Measurements from ENCODE around the gene ASGR1.

ASGR1 gene

GRCh38 chr17:7177954-7178477 is 1.2 kb downstream of the ASGR1 start:
- H3K27ac ChIP-seq (ENCODE audit: low read depth, low read length), result no peak overlapping the region
- no peak overlapping the region for H3K23ac ChIP-seq (ENCODE audit: low read length)
- WGBS (ENCODE audit: extremely low coverage, insufficient coverage, low lambda C conversion rate), result no CpG with 5 or more reads among the region's 18 CpGs
- no peak overlapping the region for H2BK120ac ChIP-seq (ENCODE audit: low read depth, low read length)
- peak overlapping the region; percentile 72 for H3K4me2 ChIP-seq (ENCODE audit: low read length)
- peak overlapping the region; percentile 8 for H3K4me3 ChIP-seq (ENCODE audit: low read length)
- no peak overlapping the region for H2BK15ac ChIP-seq (replicated peaks; ENCODE audit: low read depth)
- peak overlapping the region; percentile 73 for H3K56ac ChIP-seq (ENCODE audit: low read length)
- H3K79me2 ChIP-seq (ENCODE audit: control insufficient read depth, insufficient read depth, low read length), result no peaks in the 10 kb centered on the region
- no peaks in the 10 kb centered on the region for H3K36me3 ChIP-seq (ENCODE audit: control insufficient read depth, insufficient read depth, low read length)
- H3K18ac ChIP-seq (ENCODE audit: low read length), result no peak overlapping the region
- peak overlapping the region; percentile 58 for H3K9ac ChIP-seq (ENCODE audit: low read length)
- DNase-seq, result peak; percentile 72
- no peaks in the 10 kb centered on the region for H3K4me1 ChIP-seq (ENCODE audit: control insufficient read depth, low read depth, low read length)
- no peaks in the 10 kb centered on the region for H3K27me3 ChIP-seq (ENCODE audit: insufficient read depth, low read length, poor library complexity)
- no peak overlapping the region for H3K4ac ChIP-seq (ENCODE audit: low read depth, low read length)
- H2AK5ac ChIP-seq (ENCODE audit: low read length), result no peak overlapping the region
- H2BK5ac ChIP-seq (ENCODE audit: low read length), result no peak overlapping the region
- H4K8ac ChIP-seq (ENCODE audit: low read depth, low read length), result no peak overlapping the region
- no peaks in the 10 kb centered on the region for H3K79me1 ChIP-seq (ENCODE audit: low read length)
- no peak overlapping the region for H4K5ac ChIP-seq (ENCODE audit: low read length)

DNA sequence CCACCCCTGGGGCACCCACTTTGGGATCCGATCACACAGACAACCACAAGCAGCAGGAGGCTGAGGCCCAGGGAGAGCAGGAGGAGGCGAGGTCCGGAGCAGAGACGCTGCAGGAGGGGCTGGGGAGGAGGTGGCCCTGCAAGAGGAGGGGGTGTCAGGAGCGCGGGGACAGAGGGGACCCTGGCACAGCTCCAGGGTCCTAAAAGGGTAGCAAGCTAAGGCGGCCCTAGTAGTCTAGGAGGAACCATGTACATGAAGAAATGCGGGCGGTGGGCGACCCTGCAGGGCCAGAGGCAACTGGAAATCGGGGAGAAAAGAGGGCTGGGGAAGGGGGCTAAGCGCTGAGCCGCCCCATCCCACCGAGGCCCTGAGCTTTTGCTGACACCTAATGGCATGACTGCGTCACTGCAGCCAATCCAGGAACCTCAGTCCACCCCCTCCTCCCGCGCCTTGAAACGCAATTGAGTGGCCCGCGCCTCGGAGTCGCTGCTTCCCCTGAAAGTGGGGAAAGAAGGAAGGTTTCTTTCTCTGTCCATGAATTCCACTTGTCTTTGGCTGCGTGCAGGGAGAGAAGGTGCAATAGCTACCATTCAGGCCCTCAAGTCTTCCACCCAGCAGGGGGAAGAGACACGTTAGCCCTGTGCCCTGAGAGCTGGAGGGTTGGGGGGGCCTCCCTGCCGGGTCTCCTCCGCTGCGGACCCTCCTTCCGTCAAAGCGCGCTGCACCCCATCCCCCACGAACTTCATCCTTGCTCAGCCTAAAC is 1.8 kb downstream of the ASGR1 start:
- H2BK120ac ChIP-seq (ENCODE audit: low read depth, low read length), result no peak overlapping the region
- H3K79me1 ChIP-seq (ENCODE audit: low read length), result no peaks in the 10 kb centered on the region
- no peaks in the 10 kb centered on the region for H3K27me3 ChIP-seq (ENCODE audit: insufficient read depth, low read length, poor library complexity)
- no peak overlapping the region for H3K4ac ChIP-seq (ENCODE audit: low read depth, low read length)
- no peak overlapping the region for H2AK5ac ChIP-seq (ENCODE audit: low read length)
- peak overlapping the region; percentile 79 for H3K4me2 ChIP-seq (ENCODE audit: low read length)
- H4K8ac ChIP-seq (ENCODE audit: low read depth, low read length), result no peak overlapping the region
- H2BK15ac ChIP-seq (replicated peaks; ENCODE audit: low read depth), result no peak overlapping the region
- H3K36me3 ChIP-seq (ENCODE audit: control insufficient read depth, insufficient read depth, low read length), result no peaks in the 10 kb centered on the region
- peak; percentile 85 for DNase-seq
- H3K4me1 ChIP-seq (ENCODE audit: control insufficient read depth, low read depth, low read length), result no peaks in the 10 kb centered on the region
- no peak overlapping the region for H3K23ac ChIP-seq (ENCODE audit: low read length)
- H3K56ac ChIP-seq (ENCODE audit: low read length), result peak overlapping the region; percentile 73
- no peaks in the 10 kb centered on the region for H3K79me2 ChIP-seq (ENCODE audit: control insufficient read depth, insufficient read depth, low read length)
- no peak overlapping the region for H2BK5ac ChIP-seq (ENCODE audit: low read length)
- no peak overlapping the region for H3K18ac ChIP-seq (ENCODE audit: low read length)
- no peak overlapping the region for H4K5ac ChIP-seq (ENCODE audit: low read length)
- peak overlapping the region; percentile 8 for H3K4me3 ChIP-seq (ENCODE audit: low read length)
- H3K9ac ChIP-seq (ENCODE audit: low read length), result peak overlapping the region; percentile 58
- H3K27ac ChIP-seq (ENCODE audit: low read depth, low read length), result no peak overlapping the region
- no CpG with 5 or more reads among the region's 31 CpGs for WGBS (ENCODE audit: extremely low coverage, insufficient coverage, low lambda C conversion rate)

- no peaks in the 10 kb centered on the region for H3K4me1 ChIP-seq (ENCODE audit: control insufficient read depth, low read depth, low read length)
- no peak overlapping the region for H4K8ac ChIP-seq (ENCODE audit: low read depth, low read length)
- no peak overlapping the region for H2BK15ac ChIP-seq (replicated peaks; ENCODE audit: low read depth)
- peak overlapping the region; percentile 79 for H3K4me2 ChIP-seq (ENCODE audit: low read length)
- no peak overlapping the region for H2AK5ac ChIP-seq (ENCODE audit: low read length)
- H3K23ac ChIP-seq (ENCODE audit: low read length), result no peak overlapping the region
- H3K27ac ChIP-seq (ENCODE audit: low read depth, low read length), result no peak overlapping the region
- H3K18ac ChIP-seq (ENCODE audit: low read length), result no peak overlapping the region
- no peak overlapping the region for H2BK5ac ChIP-seq (ENCODE audit: low read length)
- no peak overlapping the region for H3K4me3 ChIP-seq (ENCODE audit: low read length)
- H3K79me2 ChIP-seq (ENCODE audit: control insufficient read depth, insufficient read depth, low read length), result no peaks in the 10 kb centered on the region
- H4K5ac ChIP-seq (ENCODE audit: low read length), result no peak overlapping the region
- H3K56ac ChIP-seq (ENCODE audit: low read length), result peak overlapping the region; percentile 73
- no peak overlapping the region for H3K4ac ChIP-seq (ENCODE audit: low read depth, low read length)
- WGBS (ENCODE audit: extremely low coverage, insufficient coverage, low lambda C conversion rate), result no CpG with 5 or more reads among the region's 17 CpGs
- no peaks in the 10 kb centered on the region for H3K36me3 ChIP-seq (ENCODE audit: control insufficient read depth, insufficient read depth, low read length)
- H3K79me1 ChIP-seq (ENCODE audit: low read length), result no peaks in the 10 kb centered on the region
- DNase-seq, result peak; percentile 33
- no peak overlapping the region for H2BK120ac ChIP-seq (ENCODE audit: low read depth, low read length)
- peak overlapping the region; percentile 58 for H3K9ac ChIP-seq (ENCODE audit: low read length)
- H3K27me3 ChIP-seq (ENCODE audit: insufficient read depth, low read length, poor library complexity), result no peaks in the 10 kb centered on the region
Measured at GRCh38 chr17:7176841-7177190, 2.4 kb downstream of the ASGR1 start.

DNA sequence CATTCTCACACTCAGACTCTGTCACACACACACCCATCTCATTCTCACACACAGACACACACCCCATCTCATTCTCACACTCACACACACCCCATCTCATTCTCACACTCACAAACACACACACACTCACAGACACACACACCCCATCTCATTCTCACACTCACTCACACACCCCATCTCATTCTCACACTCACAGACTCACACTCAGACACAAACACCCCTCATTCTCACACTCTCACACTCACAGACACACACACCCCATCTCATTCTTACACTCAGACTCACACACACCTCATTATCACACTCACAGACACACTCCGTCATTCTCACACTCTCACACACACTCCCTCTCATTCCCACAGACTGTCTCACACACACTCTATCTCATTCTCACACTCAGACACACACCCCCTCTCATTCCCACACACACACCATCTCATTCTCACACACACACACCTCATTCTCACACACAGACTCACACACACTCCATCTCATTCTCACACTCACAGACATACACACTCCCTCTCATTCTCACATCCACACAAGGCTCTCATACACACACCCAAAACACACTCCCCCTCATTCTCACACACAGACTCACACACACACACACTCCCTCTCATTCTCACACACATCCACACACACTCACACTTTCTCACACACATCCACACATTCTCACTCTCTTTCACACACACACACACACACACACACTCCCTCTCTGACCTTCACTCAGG is 2.9 kb downstream of the ASGR1 start:
- WGBS (ENCODE audit: extremely low coverage, insufficient coverage, low lambda C conversion rate), result 100% methylated on average over 1 of the region's 1 CpG
- H3K27ac ChIP-seq (ENCODE audit: low read depth, low read length), result no peak overlapping the region

DNA sequence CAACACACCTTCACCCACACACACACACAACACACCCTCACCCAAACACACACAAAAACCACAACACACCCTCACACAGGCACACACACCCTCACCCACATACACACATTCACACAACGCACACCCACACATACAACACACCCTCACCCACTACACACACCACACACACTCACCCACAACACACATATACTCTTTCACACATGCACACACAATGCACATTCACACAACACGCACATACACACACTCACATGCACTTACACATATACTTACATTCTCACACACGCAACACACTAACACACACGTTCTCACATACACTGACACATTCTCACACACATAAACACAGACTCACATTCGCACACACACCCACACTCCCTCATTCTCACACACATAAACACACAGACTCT is 3.8 kb downstream of the ASGR1 start:
- Histone ChIP-seq H2AK5ac (ENCODE audit: low read length) (no peak overlapping the region), H4K5ac (ENCODE audit: low read length) (no peak overlapping the region), H3K9ac (ENCODE audit: low read length) (no peak overlapping the region), H3K23ac (ENCODE audit: low read length) (no peak overlapping the region), H3K4me2 (ENCODE audit: low read length) (no peak overlapping the region), H3K27ac (ENCODE audit: low read depth, low read length) (no peak overlapping the region), H4K8ac (ENCODE audit: low read depth, low read length) (no peak overlapping the region), H2BK5ac (ENCODE audit: low read length) (no peak overlapping the region), H2BK15ac (replicated peaks; ENCODE audit: low read depth) (no peak overlapping the region), H3K4me1 (ENCODE audit: control insufficient read depth, low read depth, low read length) (no peaks in the 10 kb centered on the region), H3K4ac (ENCODE audit: low read depth, low read length) (no peak overlapping the region), H3K56ac (ENCODE audit: low read length) (no peak overlapping the region), H3K4me3 (ENCODE audit: low read length) (no peak overlapping the region), H3K18ac (ENCODE audit: low read length) (no peak overlapping the region), H3K27me3 (ENCODE audit: insufficient read depth, low read length, poor library complexity) (no peaks in the 10 kb centered on the region), H3K79me1 (ENCODE audit: low read length) (no peaks in the 10 kb centered on the region), H2BK120ac (ENCODE audit: low read depth, low read length) (no peak overlapping the region), H3K79me2 (ENCODE audit: control insufficient read depth, insufficient read depth, low read length) (no peaks in the 10 kb centered on the region), H3K36me3 (ENCODE audit: control insufficient read depth, insufficient read depth, low read length) (no peaks in the 10 kb centered on the region)
- DNase-seq, result no peak
- WGBS (ENCODE audit: extremely low coverage, insufficient coverage, low lambda C conversion rate), result 100% methylated on average over 5 of the region's 5 CpGs

More for the DNA sequence above, 2.9 kb downstream of the ASGR1 start:
- Histone ChIP-seq H3K23ac (ENCODE audit: low read length) (no peak overlapping the region), H2AK5ac (ENCODE audit: low read length) (no peak overlapping the region), H3K79me1 (ENCODE audit: low read length) (no peaks in the 10 kb centered on the region), H2BK15ac (replicated peaks; ENCODE audit: low read depth) (no peak overlapping the region), H3K36me3 (ENCODE audit: control insufficient read depth, insufficient read depth, low read length) (no peaks in the 10 kb centered on the region), H2BK5ac (ENCODE audit: low read length) (no peak overlapping the region), H3K56ac (ENCODE audit: low read length) (peak overlapping the region; percentile 44), H3K79me2 (ENCODE audit: control insufficient read depth, insufficient read depth, low read length) (no peaks in the 10 kb centered on the region), H2BK120ac (ENCODE audit: low read depth, low read length) (no peak overlapping the region), H3K4me2 (ENCODE audit: low read length) (no peak overlapping the region), H3K4me1 (ENCODE audit: control insufficient read depth, low read depth, low read length) (no peaks in the 10 kb centered on the region), H4K8ac (ENCODE audit: low read depth, low read length) (no peak overlapping the region), H4K5ac (ENCODE audit: low read length) (no peak overlapping the region), H3K18ac (ENCODE audit: low read length) (no peak overlapping the region), H3K4ac (ENCODE audit: low read depth, low read length) (no peak overlapping the region), H3K4me3 (ENCODE audit: low read length) (no peak overlapping the region), H3K27me3 (ENCODE audit: insufficient read depth, low read length, poor library complexity) (no peaks in the 10 kb centered on the region), H3K9ac (ENCODE audit: low read length) (peak overlapping the region; percentile 19)
- DNase-seq, result no peak
